ENCODE results near the gene OSBPL7.

Gene OSBPL7

GRCh38 chr17:47821424-47822391 lies at the start of gene OSBPL7:
TSS of gene OSBPL7 (minus strand) at chr17:47821794. CDS start at chr17:47820278, 1,516 bp downstream.
- peak; percentile 49 for DNase-seq (ENCODE audit: low read depth in 2 of 2)

GRCh38 chr17:47871048-47871447 lies 49.5 kb upstream of the OSBPL7 start:
- DNase-seq (ENCODE audit: low read depth in 2 of 2): no peak

- no peak for DNase-seq (ENCODE audit: low read depth in 2 of 2)
These were observed 48.5 kb upstream of the OSBPL7 start for GRCh38 chr17:47870056-47870455.

- DNase-seq (ENCODE audit: low read depth in 2 of 2): no peak
These were observed 47.5 kb upstream of the OSBPL7 start for GRCh38 chr17:47869114-47869513.

GRCh38 chr17:47867813-47868533 lies 46.4 kb upstream of the OSBPL7 start:
- DNase-seq (ENCODE audit: low read depth in 2 of 2): no peak

- DNase-seq (ENCODE audit: low read depth in 2 of 2): no peak
These were observed 45.3 kb upstream of the OSBPL7 start for GRCh38 chr17:47866941-47867340.

GRCh38 chr17:47864791-47865216 lies 43.2 kb upstream of the OSBPL7 start:
- no peak for DNase-seq (ENCODE audit: low read depth in 2 of 2)

GRCh38 chr17:47862621-47863440 lies 41.2 kb upstream of the OSBPL7 start:
- peak; percentile 43 for DNase-seq (ENCODE audit: low read depth in 2 of 2)

- DNase-seq (ENCODE audit: low read depth in 2 of 2): no peak
These were observed 38.8 kb upstream of the OSBPL7 start for GRCh38 chr17:47860386-47860785.

GRCh38 chr17:47857551-47858455 lies 36.2 kb upstream of the OSBPL7 start:
- DNase-seq (ENCODE audit: low read depth in 2 of 2): no peak

- DNase-seq (ENCODE audit: low read depth in 2 of 2): no peak
These were observed 35.2 kb upstream of the OSBPL7 start for GRCh38 chr17:47856830-47857229.

- no peak for DNase-seq (ENCODE audit: low read depth in 2 of 2)
These were observed 34.1 kb upstream of the OSBPL7 start for GRCh38 chr17:47855737-47856136.

- DNase-seq (ENCODE audit: low read depth in 2 of 2): no peak
These were observed 32.0 kb upstream of the OSBPL7 start for GRCh38 chr17:47853616-47854015.

GRCh38 chr17:47852113-47852949 lies 30.7 kb upstream of the OSBPL7 start:
- no peak for DNase-seq (ENCODE audit: low read depth in 2 of 2)

GRCh38 chr17:47851764-47852112 lies 30.1 kb upstream of the OSBPL7 start:
- no peak for DNase-seq (ENCODE audit: low read depth in 2 of 2)

GRCh38 chr17:47850692-47851573 lies 29.3 kb upstream of the OSBPL7 start, which contains the start of gene SP6:
TSS of gene SP6 (minus strand) at chr17:47851163. CDS start at chr17:47848429, 2,734 bp downstream.
- DNase-seq (ENCODE audit: low read depth in 2 of 2): no peak

- DNase-seq (ENCODE audit: low read depth in 2 of 2): no peak
These were observed 28.7 kb upstream of the OSBPL7 start for GRCh38 chr17:47850373-47850691.

GRCh38 chr17:47848198-47848513 lies 26.6 kb upstream of the OSBPL7 start:
- no peak for DNase-seq (ENCODE audit: low read depth in 2 of 2)
